HEK293 (cell line): ENCODE data around the gene SKI.
"Not testable (repeated sequence)": the region's sequence is repeated elsewhere in the genome, so short reads cannot be mapped to it uniquely, and the experiment has no call there.

ENCODE experiments used
- CTCF ChIA-PET: fragments of 350-600 bp; formaldehyde crosslinking; extraction: SDS; loops from one replicate; lab custom pipeline; 2021; ENCODE audit warnings: antibody characterized with exemption; lab: Yijun Ruan, JAX
- POLR2A ChIA-PET: fragments of 300-600 bp; formaldehyde crosslinking; extraction: SDS; loops from one replicate; lab custom pipeline; 2020; ENCODE audit warnings: antibody characterized with exemption, inconsistent platforms; lab: Yijun Ruan, JAX
- H3K27ac ChIP-seq: fragments of 200-500 bp; sonication (Bioruptor generic); 2 replicates; pipeline ENCODE4 v1.5.1; 2014; ENCODE audit warnings: low read depth, low read length, control low read depth, inconsistent platforms; ENCODE audit errors: extremely low read depth
- H3K36me3 ChIP-seq, 2 experiments: fragments of 200-500 bp in 1 of 2; sonication (Bioruptor generic) in 1 of 2; 1 replicate in 1 of 2; 2 replicates in 1 of 2; pipeline ENCODE4 v1.5.1; 2014 to 2017; ENCODE audit warnings: inconsistent platforms in 2 of 2, low read length in 2 of 2; ENCODE audit not compliant: control insufficient read depth in 2 of 2, insufficient read depth in 1 of 2
- H3K4me1 ChIP-seq: fragments of 200-500 bp; sonication (Bioruptor generic); 2 replicates; pipeline ENCODE4 v1.5.1; 2014; ENCODE audit warnings: mild to moderate bottlenecking, low read length, inconsistent platforms; ENCODE audit not compliant: control insufficient read depth, insufficient read depth
- H3K4me3 ChIP-seq: 2 replicates; pipeline ENCODE4 v1.5.1; 2011; ENCODE audit warnings: low read depth, mild to moderate bottlenecking, control low read depth, low read length, moderate library complexity
- H3K9me3 ChIP-seq: fragments of 200-500 bp; sonication (Bioruptor generic); 2 replicates; pipeline ENCODE4 v1.5.1; 2014; ENCODE audit warnings: low read depth, low read length, inconsistent platforms; ENCODE audit not compliant: control insufficient read depth, insufficient read depth
- BCL11B ChIP-seq: fragments of 450-650 bp; formaldehyde crosslinking; IDR thresholded peaks from 2 replicates; pipeline ENCODE4 v1.5.1; 2016; ENCODE audit warnings: low read depth, missing biosample characterization, missing genetic modification characterization
- GLIS2 ChIP-seq: fragments of 450-650 bp; formaldehyde crosslinking; IDR thresholded peaks from 2 replicates; pipeline ENCODE4 v1.5.1; 2016; ENCODE audit warnings: missing biosample characterization, missing genetic modification characterization
- HOXC10 ChIP-seq: sonication (generic); formaldehyde crosslinking; IDR thresholded peaks from 2 replicates; pipeline ENCODE4 v1.8.1; 2023; ENCODE audit warnings: mild to moderate bottlenecking, missing genetic modification reagents
- PRDM10 ChIP-seq: fragments of 450-650 bp; formaldehyde crosslinking; IDR thresholded peaks from 2 replicates; pipeline ENCODE4 v1.5.1; 2016; ENCODE audit warnings: missing biosample characterization, missing genetic modification characterization
- SP7 ChIP-seq: fragments of 450-650 bp; formaldehyde crosslinking; IDR thresholded peaks from 2 replicates; pipeline ENCODE4 v1.5.1; 2016; ENCODE audit warnings: missing biosample characterization, missing genetic modification characterization
- ZIC2 ChIP-seq: fragments of 450-650 bp; formaldehyde crosslinking; IDR thresholded peaks from 2 replicates; pipeline ENCODE4 v1.5.1; 2016; ENCODE audit warnings: missing biosample characterization, missing genetic modification characterization
- ZNF121 ChIP-seq: fragments of 450-650 bp; formaldehyde crosslinking; IDR thresholded peaks from 2 replicates; pipeline ENCODE4 v1.5.1; 2016; ENCODE audit warnings: missing biosample characterization, missing genetic modification characterization
- ZNF23 ChIP-seq: fragments of 450-650 bp; formaldehyde crosslinking; IDR thresholded peaks from 2 replicates; pipeline ENCODE4 v1.5.1; 2016; ENCODE audit warnings: missing biosample characterization, missing genetic modification characterization, borderline replicate concordance
- ZNF24 ChIP-seq: fragments of 450-650 bp; formaldehyde crosslinking; IDR thresholded peaks from 2 replicates; pipeline ENCODE4 v1.5.1; 2016; ENCODE audit warnings: missing biosample characterization, missing genetic modification characterization
- ZNF26 ChIP-seq: fragments of 450-650 bp; formaldehyde crosslinking; IDR thresholded peaks from 2 replicates; pipeline ENCODE4 v1.5.1; 2016; ENCODE audit warnings: missing biosample characterization, missing genetic modification characterization
- ZNF692 ChIP-seq: fragments of 450-650 bp; formaldehyde crosslinking; IDR thresholded peaks from 2 replicates; pipeline ENCODE4 v1.5.1; 2016; ENCODE audit warnings: missing biosample characterization, missing genetic modification characterization

The SKI gene

GRCh38 chr1:2242814-2243725, 15.0 kb downstream of the SKI start (continued):
- TF ChIP-seq HOXC10 (CRISPR knock-in tag) (no peak), ZNF26 (no peak), PRDM10 (tag by site-specific recombination) (no peak), ZIC2 (tag by site-specific recombination) (no peak)

- peaks cover 0 to 25% of the 10 kb centered on the region in 2 experiments; a peak in 1 of 3 replicates for H3K36me3 ChIP-seq
- peak; percentile 96 for TF ChIP-seq ZNF121 (tag by site-specific recombination)
- H3K4me3 ChIP-seq, H3K27ac ChIP-seq, H3K9me3 ChIP-seq, POLR2A ChIA-PET, CTCF ChIA-PET: not testable (repeated sequence)
- peaks cover 11% of the 10 kb centered on the region for H3K4me1 ChIP-seq
These were observed 18.9 kb downstream of the SKI start for GRCh38 chr1:2247045-2247394.

- Histone ChIP-seq H3K4me3 (no peak overlapping the region), H3K4me1 (peaks cover 11% of the 10 kb centered on the region), H3K9me3 (no peaks in the 10 kb centered on the region), H3K27ac (peak overlapping the region; percentile 38; the same call in 1 of the 2 replicates), H3K36me3 (peaks cover 0 to 25% of the 10 kb centered on the region in 2 experiments; a peak in 1 of 3 replicates)
- CTCF ChIA-PET: no interaction called here
- POLR2A ChIA-PET: no interaction called here
- TF ChIP-seq ZNF23 (tag by site-specific recombination): no peak
- TF ChIP-seq GLIS2 (tag by site-specific recombination): peak; percentile 20; the same call in 1 of the 2 replicates
- TF ChIP-seq, all 188 proteins: peak for 1
These were observed 19.6 kb downstream of the SKI start for GRCh38 chr1:2247760-2248126.

- H3K4me1 ChIP-seq: peaks cover 11% of the 10 kb centered on the region
- no peak for TF ChIP-seq ZNF692 (tag by site-specific recombination)
- no peak for TF ChIP-seq BCL11B (tag by site-specific recombination)
- no peak for TF ChIP-seq ZNF24 (tag by site-specific recombination)
- TF ChIP-seq SP7 (tag by site-specific recombination): no peak
- TF ChIP-seq GLIS2 (tag by site-specific recombination): 0 out of 2 replicates have a peak, but pooled peaks have one; percentile 2
- TF ChIP-seq, all 188 proteins: peak for 1
- CTCF ChIA-PET: no interaction called here
- H3K4me3 ChIP-seq: no peak overlapping the region
- peaks cover 0 to 24% of the 10 kb centered on the region in 2 experiments; a peak in 1 of 3 replicates for H3K36me3 ChIP-seq
- POLR2A ChIA-PET: no interaction called here
- peak overlapping the region; percentile 38; the same call in 1 of the 2 replicates for H3K27ac ChIP-seq
- no peaks in the 10 kb centered on the region for H3K9me3 ChIP-seq
These were observed 20.2 kb downstream of the SKI start for GRCh38 chr1:2248127-2248826.
